ENCODE results near the gene SMIM24. TPM values are rescaled to one million over a fixed set of nuclear protein-coding genes. Genes with fewer than 3 reads are reported as not detected.

Gene SMIM24
- total and polyA plus RNA-seq, 10 of the 15 experiments (the other 5 are each of a cell fraction or from before 2014, with no cell fraction given) = 0.14 to 0.44 (median 0.23) TPM; not detected in 4

- TF ChIP-seq GABPA (IDR thresholded peaks at IDR 0.05; ENCODE audit: low read depth) (no peak), MEF2B (IDR thresholded peaks at IDR 0.05; ENCODE audit: partially characterized antibody, poor library complexity, severe bottlenecking) (no peak), NR2F1 (conservative IDR thresholded peaks at IDR 0.05) (peak; percentile 74), PAX8 (IDR thresholded peaks at IDR 0.05) (no peak), RB1 (IDR thresholded peaks at IDR 0.05; ENCODE audit: borderline replicate concordance) (peak; percentile 96), MXI1 (IDR thresholded peaks at IDR 0.05; ENCODE audit: low read depth, low read length) (peak; percentile 87)
Observed at GRCh38 chr19:3500429-3501101, 20.2 kb upstream of the SMIM24 start, which contains the start of gene DOHH (continued).

DNA sequence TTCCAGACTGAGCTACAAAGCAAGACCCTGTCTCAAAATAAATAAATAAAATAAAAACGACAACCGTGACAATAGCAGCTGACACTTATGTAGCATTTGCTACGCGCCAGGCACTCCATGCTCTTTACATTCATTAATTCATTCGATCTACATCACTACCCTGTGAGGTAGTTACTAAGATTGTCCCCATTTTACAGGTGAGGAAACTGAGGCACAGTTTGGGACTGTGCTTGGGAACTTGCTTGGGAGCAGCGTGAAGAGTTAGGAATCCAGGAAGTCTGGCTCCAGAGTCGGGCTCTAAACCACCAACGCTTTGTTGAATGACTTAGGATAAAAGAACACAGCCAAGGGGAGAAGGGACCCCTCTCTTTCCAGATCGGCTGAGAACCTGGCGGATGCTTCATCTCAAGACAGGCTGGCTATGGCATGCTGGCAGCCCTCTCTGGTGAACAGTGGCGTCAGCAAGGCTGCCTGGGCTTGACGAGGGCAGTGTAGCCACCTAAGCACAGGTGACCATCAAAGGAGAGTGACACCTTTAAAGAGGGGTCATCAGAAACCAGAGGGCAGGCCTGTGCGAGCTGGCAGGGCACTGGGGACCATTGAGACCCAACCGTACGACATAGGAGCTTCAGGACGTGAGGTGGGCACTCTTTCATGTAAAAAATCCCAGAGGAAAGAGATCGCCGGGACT, 19.6 kb upstream of the SMIM24 start:
- ChIA-PET SMC1A (ENCODE audit: uncharacterized antibody, unreplicated experiment) (no interaction called here), RAD21 (ENCODE audit: unreplicated experiment) (interaction anchor here (1.2 kb wide), 1 partner anchor 16 kb away, joined by 3 read pairs; no protein-coding TSS in a partner anchor), POLR2A (no interaction called here), CTCF (interaction anchor here (1.0 to 1.4 kb wide), 3 partner anchors 14 to 70 kb away, joined by 3 read pairs; no protein-coding TSS in a partner anchor)
- H3K4me3 ChIP-seq = peak overlapping the region; percentile 85
- H3K36me3 ChIP-seq (ENCODE audit: control insufficient read depth in 2 of 2, insufficient read depth in 2 of 2, low read length in 1 of 2) = peaks cover 3 to 4% of the 10 kb centered on the region in 2 experiments; a peak in 3 of 4 replicates
- BruUV-seq (replicated peaks) = no TSS peak
- in situ Hi-C loops (cut with MboI) (no loop called here), intact Hi-C loops (cut with micrococcal nuclease; ENCODE audit: unreplicated experiment) (no loop called here)
- peak; percentile 61 for ATAC-seq
- peak overlapping the region; percentile 100 for H2AFZ ChIP-seq (ENCODE audit: control insufficient read depth, low read depth, low read length)
- peaks cover 16% of the 10 kb centered on the region for H3K79me2 ChIP-seq (ENCODE audit: control insufficient read depth, insufficient read depth, low read length)
- FAIRE-seq = peak; percentile 75
- peak overlapping the region; percentile 97 for H3K9ac ChIP-seq (ENCODE audit: control insufficient read depth, insufficient read depth, low read length)
- peak overlapping the region; percentile 98 for H3K4me2 ChIP-seq (ENCODE audit: control insufficient read depth, insufficient read depth)
- 32% methylated on average over 18 of the region's 18 CpGs for WGBS (ENCODE audit: insufficient coverage, insufficient replicate concordance, low lambda C conversion rate, missing lambda C conversion rate)
- peak overlapping the region; percentile 99 for H3K27ac ChIP-seq (ENCODE audit: control insufficient read depth, insufficient read depth)
- H3K9me3 ChIP-seq (replicated peaks; ENCODE audit: control insufficient read depth, insufficient read depth, low read length) = no peaks in the 10 kb centered on the region; the same call in 2 of the 3 replicates
- no peak for DNase-seq (ENCODE audit: low read depth, low spot score)
- no peaks in the 10 kb centered on the region for H4K20me1 ChIP-seq (ENCODE audit: control insufficient read depth, insufficient read depth)
- H3K27me3 ChIP-seq (replicated peaks in 1 of 2; ENCODE audit: control insufficient read depth in 2 of 2, insufficient read depth in 2 of 2, low read length in 1 of 2) = no peaks in the 10 kb centered on the region
- peaks cover 2% of the 10 kb centered on the region; the same call in 1 of the 2 replicates for H3K4me1 ChIP-seq (ENCODE audit: control insufficient read depth, insufficient read depth, low read length)
- TF ChIP-seq, protein P1, sequence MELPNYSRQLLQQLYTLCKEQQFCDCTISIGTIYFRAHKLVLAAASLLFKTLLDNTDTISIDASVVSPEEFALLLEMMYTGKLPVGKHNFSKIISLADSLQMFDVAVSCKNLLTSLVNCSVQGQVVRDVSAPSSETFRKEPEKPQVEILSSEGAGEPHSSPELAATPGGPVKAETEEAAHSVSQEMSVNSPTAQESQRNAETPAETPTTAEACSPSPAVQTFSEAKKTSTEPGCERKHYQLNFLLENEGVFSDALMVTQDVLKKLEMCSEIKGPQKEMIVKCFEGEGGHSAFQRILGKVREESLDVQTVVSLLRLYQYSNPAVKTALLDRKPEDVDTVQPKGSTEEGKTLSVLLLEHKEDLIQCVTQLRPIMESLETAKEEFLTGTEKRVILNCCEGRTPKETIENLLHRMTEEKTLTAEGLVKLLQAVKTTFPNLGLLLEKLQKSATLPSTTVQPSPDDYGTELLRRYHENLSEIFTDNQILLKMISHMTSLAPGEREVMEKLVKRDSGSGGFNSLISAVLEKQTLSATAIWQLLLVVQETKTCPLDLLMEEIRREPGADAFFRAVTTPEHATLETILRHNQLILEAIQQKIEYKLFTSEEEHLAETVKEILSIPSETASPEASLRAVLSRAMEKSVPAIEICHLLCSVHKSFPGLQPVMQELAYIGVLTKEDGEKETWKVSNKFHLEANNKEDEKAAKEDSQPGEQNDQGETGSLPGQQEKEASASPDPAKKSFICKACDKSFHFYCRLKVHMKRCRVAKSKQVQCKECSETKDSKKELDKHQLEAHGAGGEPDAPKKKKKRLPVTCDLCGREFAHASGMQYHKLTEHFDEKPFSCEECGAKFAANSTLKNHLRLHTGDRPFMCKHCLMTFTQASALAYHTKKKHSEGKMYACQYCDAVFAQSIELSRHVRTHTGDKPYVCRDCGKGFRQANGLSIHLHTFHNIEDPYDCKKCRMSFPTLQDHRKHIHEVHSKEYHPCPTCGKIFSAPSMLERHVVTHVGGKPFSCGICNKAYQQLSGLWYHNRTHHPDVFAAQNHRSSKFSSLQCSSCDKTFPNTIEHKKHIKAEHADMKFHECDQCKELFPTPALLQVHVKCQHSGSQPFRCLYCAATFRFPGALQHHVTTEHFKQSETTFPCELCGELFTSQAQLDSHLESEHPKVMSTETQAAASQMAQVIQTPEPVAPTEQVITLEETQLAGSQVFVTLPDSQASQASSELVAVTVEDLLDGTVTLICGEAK (IDR thresholded peaks at IDR 0.05; ENCODE audit: borderline replicate concordance) = no peak
- TF ChIP-seq IKZF1 (conservative IDR thresholded peaks at IDR 0.05) (no peak), IRF3 (IDR thresholded peaks at IDR 0.05) (no peak), CHD2 (IDR thresholded peaks at IDR 0.05; ENCODE audit: borderline replicate concordance, low read depth, low read length) (no peak), NKRF (conservative IDR thresholded peaks at IDR 0.05) (no peak)
- TF ChIP-seq, protein P2, sequence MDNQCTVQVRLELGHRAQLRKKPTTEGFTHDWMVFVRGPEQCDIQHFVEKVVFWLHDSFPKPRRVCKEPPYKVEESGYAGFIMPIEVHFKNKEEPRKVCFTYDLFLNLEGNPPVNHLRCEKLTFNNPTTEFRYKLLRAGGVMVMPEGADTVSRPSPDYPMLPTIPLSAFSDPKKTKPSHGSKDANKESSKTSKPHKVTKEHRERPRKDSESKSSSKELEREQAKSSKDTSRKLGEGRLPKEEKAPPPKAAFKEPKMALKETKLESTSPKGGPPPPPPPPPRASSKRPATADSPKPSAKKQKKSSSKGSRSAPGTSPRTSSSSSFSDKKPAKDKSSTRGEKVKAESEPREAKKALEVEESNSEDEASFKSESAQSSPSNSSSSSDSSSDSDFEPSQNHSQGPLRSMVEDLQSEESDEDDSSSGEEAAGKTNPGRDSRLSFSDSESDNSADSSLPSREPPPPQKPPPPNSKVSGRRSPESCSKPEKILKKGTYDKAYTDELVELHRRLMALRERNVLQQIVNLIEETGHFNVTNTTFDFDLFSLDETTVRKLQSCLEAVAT (IDR thresholded peaks at IDR 0.05) = no peak
